ENCODE data around the gene MYRF. TPM values are rescaled to one million over a fixed set of nuclear protein-coding genes. Genes with fewer than 3 reads are reported as not detected.

The MYRF gene
- polyA plus RNA-seq, 1 experiment = 2.7 TPM

DNA sequence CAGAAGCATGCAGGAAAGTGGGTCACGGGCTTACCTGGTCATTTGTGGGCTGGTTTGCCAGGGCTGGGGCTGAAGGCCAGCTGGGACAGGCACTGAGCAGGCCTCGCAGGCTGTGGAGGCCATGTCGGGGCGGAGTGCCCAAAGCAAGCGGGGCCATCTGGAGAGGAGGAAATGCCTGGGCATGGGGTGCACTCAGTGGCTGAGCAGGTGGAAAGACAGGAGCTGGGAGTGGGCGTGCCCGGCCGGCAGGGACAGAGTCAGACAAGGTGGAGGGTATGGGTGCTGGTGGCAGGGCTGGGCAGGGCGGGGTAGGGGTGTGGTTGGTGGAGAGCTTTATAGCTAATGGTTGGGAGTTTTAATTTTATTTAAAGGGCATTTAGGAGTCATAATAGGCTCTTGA is 44.9 kb upstream of the MYRF start:
- Histone ChIP-seq H3K27me3 (ENCODE audit: control insufficient read depth, insufficient read depth, low read length) (peaks cover 10% of the 10 kb centered on the region), H3K27ac (ENCODE audit: low read depth, low read length) (no peak overlapping the region), H3K9me3 (ENCODE audit: control insufficient read depth, insufficient read depth, low read length) (no peaks in the 10 kb centered on the region; the same call in 1 of the 2 replicates), H3K4me3 (ENCODE audit: low read depth, low read length) (no peak overlapping the region)
- POLR2A ChIA-PET = no interaction called here
- CTCF ChIA-PET = interaction anchor here (1.1 to 1.9 kb wide), 2 partner anchors 26 to 43 kb away, joined by 3 to 6 read pairs; no protein-coding TSS in a partner anchor
- DNase-seq (ENCODE audit: low read depth, low spot score) = no peak
- TF ChIP-seq, protein P1, sequence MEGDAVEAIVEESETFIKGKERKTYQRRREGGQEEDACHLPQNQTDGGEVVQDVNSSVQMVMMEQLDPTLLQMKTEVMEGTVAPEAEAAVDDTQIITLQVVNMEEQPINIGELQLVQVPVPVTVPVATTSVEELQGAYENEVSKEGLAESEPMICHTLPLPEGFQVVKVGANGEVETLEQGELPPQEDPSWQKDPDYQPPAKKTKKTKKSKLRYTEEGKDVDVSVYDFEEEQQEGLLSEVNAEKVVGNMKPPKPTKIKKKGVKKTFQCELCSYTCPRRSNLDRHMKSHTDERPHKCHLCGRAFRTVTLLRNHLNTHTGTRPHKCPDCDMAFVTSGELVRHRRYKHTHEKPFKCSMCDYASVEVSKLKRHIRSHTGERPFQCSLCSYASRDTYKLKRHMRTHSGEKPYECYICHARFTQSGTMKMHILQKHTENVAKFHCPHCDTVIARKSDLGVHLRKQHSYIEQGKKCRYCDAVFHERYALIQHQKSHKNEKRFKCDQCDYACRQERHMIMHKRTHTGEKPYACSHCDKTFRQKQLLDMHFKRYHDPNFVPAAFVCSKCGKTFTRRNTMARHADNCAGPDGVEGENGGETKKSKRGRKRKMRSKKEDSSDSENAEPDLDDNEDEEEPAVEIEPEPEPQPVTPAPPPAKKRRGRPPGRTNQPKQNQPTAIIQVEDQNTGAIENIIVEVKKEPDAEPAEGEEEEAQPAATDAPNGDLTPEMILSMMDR (IDR thresholded peaks at IDR 0.05; ENCODE audit: low read depth, low read length) = no peak

DNA sequence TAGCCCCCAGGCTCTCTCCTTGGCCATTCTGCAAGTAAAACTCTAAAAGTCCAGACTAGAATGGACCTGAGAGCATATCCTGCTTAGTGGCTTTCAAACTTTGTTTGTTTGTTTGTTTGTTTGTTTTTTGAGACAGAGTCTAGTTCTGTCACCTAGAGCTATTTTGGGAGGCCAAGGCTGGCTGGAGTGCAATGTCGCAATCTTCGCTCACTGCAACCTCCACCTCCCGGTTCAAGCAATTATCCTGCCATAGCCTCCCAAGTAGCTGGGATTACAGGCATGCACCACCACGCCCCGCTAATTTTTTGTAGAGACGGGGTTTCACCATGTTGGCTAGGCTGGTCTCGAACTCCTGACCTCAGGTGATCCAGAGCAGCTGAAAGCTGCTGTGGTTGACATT is 43.3 kb upstream of the MYRF start:
- ChIA-PET POLR2A (no interaction called here), CTCF (interaction anchor here (1.7 to 1.9 kb wide), 2 partner anchors 24 to 71 kb away, joined by 3 to 6 read pairs; no protein-coding TSS in a partner anchor)
- peaks cover 6% of the 10 kb centered on the region for H3K27me3 ChIP-seq (ENCODE audit: control insufficient read depth, insufficient read depth, low read length)
- DNase-seq (ENCODE audit: low read depth, low spot score) = no peak
- H3K9me3 ChIP-seq (ENCODE audit: control insufficient read depth, insufficient read depth, low read length) = no peaks in the 10 kb centered on the region; the same call in 1 of the 2 replicates
- TF ChIP-seq, protein P1 (IDR thresholded peaks at IDR 0.05; ENCODE audit: low read depth, low read length) = no peak
- no peak overlapping the region for H3K27ac ChIP-seq (ENCODE audit: low read depth, low read length)
- no peak overlapping the region for H3K4me3 ChIP-seq (ENCODE audit: low read depth, low read length)

DNA sequence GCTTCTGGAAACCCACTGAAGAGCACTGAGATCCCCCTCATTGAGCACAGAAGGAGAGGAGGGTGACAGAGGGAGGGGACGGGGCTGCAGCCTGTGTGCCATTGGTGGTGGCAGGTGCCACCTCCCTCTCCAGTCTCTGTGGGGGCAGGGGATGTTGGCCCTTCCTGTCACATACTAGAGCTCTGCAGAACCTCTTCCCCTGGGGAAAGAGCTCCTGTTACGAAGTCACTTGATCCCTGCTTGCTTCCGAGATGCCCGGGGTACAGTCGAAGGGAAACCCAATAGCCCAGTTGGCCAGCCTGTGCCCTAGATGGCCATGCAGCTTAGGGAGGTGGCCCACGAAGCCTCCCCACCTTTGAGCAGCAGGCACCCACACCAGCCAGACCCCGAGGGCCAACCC is 42.9 kb upstream of the MYRF start:
- CTCF ChIA-PET = interaction anchor here (1.7 to 1.9 kb wide), 2 partner anchors 24 to 71 kb away, joined by 3 to 6 read pairs; no protein-coding TSS in a partner anchor
- no peak for DNase-seq (ENCODE audit: low read depth, low spot score)
- H3K4me3 ChIP-seq (ENCODE audit: low read depth, low read length) = no peak overlapping the region
- no peak overlapping the region for H3K27ac ChIP-seq (ENCODE audit: low read depth, low read length)
- peaks cover 8% of the 10 kb centered on the region for H3K27me3 ChIP-seq (ENCODE audit: control insufficient read depth, insufficient read depth, low read length)
- POLR2A ChIA-PET = no interaction called here
- TF ChIP-seq, protein P1 (IDR thresholded peaks at IDR 0.05; ENCODE audit: low read depth, low read length) = no peak
- H3K9me3 ChIP-seq (ENCODE audit: control insufficient read depth, insufficient read depth, low read length) = no peaks in the 10 kb centered on the region; the same call in 1 of the 2 replicates

DNA sequence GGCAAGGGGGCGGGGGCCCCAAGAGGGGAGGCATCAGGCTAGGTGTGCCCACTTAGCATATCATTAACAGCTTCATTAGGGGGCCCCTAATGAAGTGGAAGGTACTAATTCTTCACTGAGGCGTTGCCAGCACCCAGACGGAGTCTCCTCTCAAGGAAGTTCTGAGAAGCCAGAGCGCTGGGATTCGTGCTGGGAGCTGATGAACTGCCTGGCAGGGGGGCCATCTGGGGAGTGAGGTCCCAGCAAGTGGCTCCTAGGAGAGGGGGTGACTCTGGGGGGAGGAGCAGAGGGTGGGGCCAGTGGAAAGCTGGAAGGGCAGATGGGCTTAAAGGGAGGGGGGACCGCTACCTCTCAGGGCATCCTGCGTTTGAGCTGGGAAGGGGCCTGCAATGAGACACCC is 42.4 kb upstream of the MYRF start:
- H3K4me3 ChIP-seq (ENCODE audit: low read depth, low read length) = no peak overlapping the region
- ChIA-PET POLR2A (no interaction called here), CTCF (interaction anchor here (1.7 kb wide), 1 partner anchor 72 kb away, joined by 3 read pairs; no protein-coding TSS in a partner anchor)
- TF ChIP-seq, protein P1 (IDR thresholded peaks at IDR 0.05; ENCODE audit: low read depth, low read length) = no peak
- H3K27me3 ChIP-seq (ENCODE audit: control insufficient read depth, insufficient read depth, low read length) = peaks cover 8% of the 10 kb centered on the region
- no peak overlapping the region for H3K27ac ChIP-seq (ENCODE audit: low read depth, low read length)
- no peaks in the 10 kb centered on the region; the same call in 1 of the 2 replicates for H3K9me3 ChIP-seq (ENCODE audit: control insufficient read depth, insufficient read depth, low read length)
- DNase-seq (ENCODE audit: low read depth, low spot score) = no peak

DNA sequence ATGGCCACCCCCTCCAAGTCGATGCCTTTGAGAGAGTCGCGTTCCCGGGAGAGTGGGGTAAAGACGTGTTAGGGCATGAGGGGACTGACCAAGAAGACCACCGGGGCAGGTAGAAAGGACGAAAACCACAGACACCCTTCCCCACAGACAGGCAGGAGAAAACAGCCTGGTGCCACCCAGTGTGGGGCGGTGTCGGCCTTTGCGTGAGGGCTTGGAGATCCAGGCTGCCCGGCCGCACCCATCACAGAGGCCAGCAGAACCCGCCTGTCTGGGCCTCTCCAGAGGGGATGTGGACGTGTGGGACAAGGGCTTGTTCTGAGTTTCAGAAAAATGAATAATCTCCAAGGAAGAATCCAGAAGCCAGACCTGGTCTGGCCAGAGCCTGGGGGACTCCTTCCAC is 41.4 kb upstream of the MYRF start:
- H3K27me3 ChIP-seq (ENCODE audit: control insufficient read depth, insufficient read depth, low read length) = peaks cover 15% of the 10 kb centered on the region
- ChIA-PET POLR2A (no interaction called here), CTCF (interaction anchor here (1.7 kb wide), 1 partner anchor 73 kb away, joined by 3 read pairs; no protein-coding TSS in a partner anchor)
- TF ChIP-seq, protein P1 (IDR thresholded peaks at IDR 0.05; ENCODE audit: low read depth, low read length) = no peak
- DNase-seq (ENCODE audit: low read depth, low spot score) = no peak
- no peaks in the 10 kb centered on the region; the same call in 1 of the 2 replicates for H3K9me3 ChIP-seq (ENCODE audit: control insufficient read depth, insufficient read depth, low read length)
- H3K4me3 ChIP-seq (ENCODE audit: low read depth, low read length) = no peak overlapping the region
- no peak overlapping the region for H3K27ac ChIP-seq (ENCODE audit: low read depth, low read length)

All from AG04450 (cell line).